Sigmoid colon (tissue), 7 donors: ENCODE measurements around the gene SLC48A1. TPM values are rescaled to one million over a fixed set of nuclear protein-coding genes. Genes with fewer than 3 reads are reported as not detected.

Experiments
- DNase-seq: peaks from one replicate; pipeline ENCODE4 v3.0.0-alpha.2; 2019
- H3K27ac ChIP-seq, 4 donors: fragments of 200-600 bp; sonication (generic); one replicate each; pipeline ENCODE4 v1.5.1; 2016 to 2019; ENCODE audit warnings: mild to moderate bottlenecking in 1 of 4
- H3K27me3 ChIP-seq, 3 donors: fragments of 200-600 bp; sonication (generic); one replicate each; pipeline ENCODE4 v1.5.1; 2019; ENCODE audit warnings: mild to moderate bottlenecking in 1 of 3
- H3K36me3 ChIP-seq, 4 donors: fragments of 200-600 bp; sonication (generic); one replicate each; pipeline ENCODE4 v1.5.1; 2016 to 2019
- H3K4me1 ChIP-seq, 4 donors: fragments of 200-600 bp; sonication (generic); one replicate each; pipeline ENCODE4 v1.5.1; 2017 to 2019
- H3K4me3 ChIP-seq, 4 donors: fragments of 200-600 bp; sonication (generic); one replicate each; pipeline ENCODE4 v1.5.1; 2017 to 2019; ENCODE audit warnings: mild to moderate bottlenecking in 2 of 4, moderate library complexity in 1 of 4
- H3K9me3 ChIP-seq, 4 donors: fragments of 200-600 bp in 3 of 4; sonication (generic) in 3 of 4; one replicate each; pipeline versions ENCODE4 v1.5.1 to v1.6.1; 2013 to 2019
- EP300 ChIP-seq, 4 donors: sonication (generic); formaldehyde crosslinking; IDR thresholded peaks; one replicate each; pipeline ENCODE4 v1.6.1; 2017; ENCODE audit warnings: antibody characterized with exemption in 4 of 4
- POLR2A ChIP-seq, 2 donors: fragments of 450-650 bp; IDR thresholded peaks; one replicate each; pipeline ENCODE4 v1.6.1; 2016; ENCODE audit warnings: antibody characterized with exemption in 2 of 2, mild to moderate bottlenecking in 2 of 2, moderate library complexity in 2 of 2
- POLR2AphosphoS5 ChIP-seq, 4 donors: sonication (generic); formaldehyde crosslinking; IDR thresholded peaks; one replicate each; pipeline ENCODE4 v1.6.1; 2017; ENCODE audit warnings: antibody characterized with exemption in 4 of 4
- WGBS, 2 donors: extraction: QIAGEN DNeasy Blood & Tissue Kit; methylation state at CpG; one replicate each; pipeline ENCODE4 v1.1.7; 2013; 5-methylcytosine and 5-hydroxymethylcytosine counted together
- intact Hi-C: fragments of 100-400 bp; cut with DNase I; formaldehyde crosslinking; loops from one replicate; pipeline ENCODE4 v1.15.1; 2023
- polyA plus RNA-seq, 3 donors: library from polyadenylated mRNA; stranded (reverse); fragments of 200-250 nt; gene quantifications; one replicate each; pipeline ENCODE4 v1.2.3, GENCODE V29; 2013
- total RNA-seq, 4 donors: library from RNA; depleted of rRNA; stranded (reverse); fragments of >200 nt; gene quantifications; one replicate each; pipeline ENCODE4 v1.1.0, GENCODE V29; 2016
- TF ChIP-seq, protein P1 (sequence below), 4 experiments: fragments of 450-650 bp in 3 of 4; fragments of 200-600 bp in 1 of 4; IDR thresholded peaks; one replicate each; pipeline ENCODE4 v1.5.1; 2016 to 2019; ENCODE audit warnings: antibody characterized with exemption in 4 of 4, mild to moderate bottlenecking in 3 of 4, moderate library complexity in 2 of 4
- donor health status: healthy with polysubstance abuse.
- donor health status: Bipolar disorder and iron deficiency.
- donor health status: healthy.

SLC48A1 gene
- total and polyA plus RNA-seq, 7 donors: 6.9 to 46.6 (median 30.3) TPM

GRCh38 chr12:47745485-47746041 lies 27.5 kb upstream of the SLC48A1 start:
- peaks cover 0 to 11% (median 5%) of the 10 kb centered on the region in 4 donors for H3K4me1 ChIP-seq
- no peak for DNase-seq
- no peaks in the 10 kb centered on the region for H3K36me3 ChIP-seq
- TF ChIP-seq EP300 (IDR thresholded peaks at IDR 0.05) (no peak), POLR2AphosphoS5 (IDR thresholded peaks at IDR 0.05) (no peak), POLR2A (IDR thresholded peaks at IDR 0.05) (no peak)
- H3K27me3 ChIP-seq: no peaks in the 10 kb centered on the region
- intact Hi-C loops: loop anchor here (2.0 kb wide), 1 partner anchor 93 kb away; no protein-coding TSS in a partner anchor
- H3K4me3 ChIP-seq: no peak overlapping the region
- WGBS, 2 donors: 90% methylated on average over 16 of the region's 16 CpGs
- no peaks in the 10 kb centered on the region for H3K9me3 ChIP-seq
- no peak overlapping the region for H3K27ac ChIP-seq

DNA sequence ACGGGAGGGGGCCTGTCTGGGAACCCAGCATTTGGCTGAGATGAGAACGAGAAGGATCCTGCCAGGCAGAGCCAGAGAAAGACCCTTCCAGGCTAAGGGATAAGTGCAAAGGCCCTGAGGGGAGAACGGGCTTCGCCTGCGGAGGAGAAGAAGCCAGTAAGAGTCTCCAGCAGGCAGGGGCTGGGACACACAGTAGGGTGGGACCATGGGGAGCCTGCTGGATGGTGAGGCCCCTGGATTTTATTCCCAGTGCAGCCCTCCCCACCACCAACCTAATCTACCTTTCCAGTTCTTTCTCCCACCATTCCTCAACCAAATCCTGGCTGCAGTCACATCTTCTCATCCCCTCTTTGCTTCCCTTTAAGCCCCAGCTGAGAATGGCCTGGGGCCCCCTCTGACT lies 27.0 kb upstream of the SLC48A1 start:
- no peaks in the 10 kb centered on the region for H3K36me3 ChIP-seq
- H3K4me3 ChIP-seq: no peak overlapping the region
- H3K9me3 ChIP-seq: no peaks in the 10 kb centered on the region
- H3K27me3 ChIP-seq: no peaks in the 10 kb centered on the region
- intact Hi-C loops: no loop called here
- H3K27ac ChIP-seq: no peak overlapping the region
- peaks cover 0 to 10% (median 4%) of the 10 kb centered on the region in 4 donors for H3K4me1 ChIP-seq
- no peak for DNase-seq
- WGBS, 2 donors: 89 to 92% methylated on average over 5 of the region's 5 CpGs
- no peak for TF ChIP-seq POLR2AphosphoS5 (IDR thresholded peaks at IDR 0.05)
- no peak for TF ChIP-seq POLR2A (IDR thresholded peaks at IDR 0.05)

DNA sequence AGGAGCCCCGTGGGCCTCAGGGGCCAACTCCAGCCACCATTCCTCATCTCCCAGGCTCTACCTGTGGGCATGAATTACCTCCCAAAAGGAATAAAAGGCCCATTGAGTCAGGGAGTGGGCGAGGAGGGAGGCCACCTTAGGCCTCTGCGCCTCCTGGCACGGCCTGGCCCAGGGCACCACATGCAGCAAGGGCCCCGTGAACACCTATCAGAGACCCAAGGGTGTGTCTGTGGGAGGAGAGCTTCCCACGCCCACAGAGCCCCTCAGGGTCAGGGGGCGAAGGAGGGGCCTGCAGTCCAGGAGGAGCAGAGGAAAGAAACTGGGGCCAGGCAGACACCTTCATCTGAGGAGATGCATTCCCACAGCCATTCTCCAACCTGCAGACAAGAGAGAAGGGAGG lies 26.5 kb upstream of the SLC48A1 start:
- H3K9me3 ChIP-seq: no peaks in the 10 kb centered on the region
- H3K4me3 ChIP-seq: no peak overlapping the region
- intact Hi-C loops: no loop called here
- no peaks in the 10 kb centered on the region for H3K36me3 ChIP-seq
- no peak overlapping the region for H3K27ac ChIP-seq
- TF ChIP-seq EP300 (IDR thresholded peaks at IDR 0.05) (no peak), POLR2AphosphoS5 (IDR thresholded peaks at IDR 0.05) (no peak), POLR2A (IDR thresholded peaks at IDR 0.05) (no peak)
- TF ChIP-seq, protein P1, sequence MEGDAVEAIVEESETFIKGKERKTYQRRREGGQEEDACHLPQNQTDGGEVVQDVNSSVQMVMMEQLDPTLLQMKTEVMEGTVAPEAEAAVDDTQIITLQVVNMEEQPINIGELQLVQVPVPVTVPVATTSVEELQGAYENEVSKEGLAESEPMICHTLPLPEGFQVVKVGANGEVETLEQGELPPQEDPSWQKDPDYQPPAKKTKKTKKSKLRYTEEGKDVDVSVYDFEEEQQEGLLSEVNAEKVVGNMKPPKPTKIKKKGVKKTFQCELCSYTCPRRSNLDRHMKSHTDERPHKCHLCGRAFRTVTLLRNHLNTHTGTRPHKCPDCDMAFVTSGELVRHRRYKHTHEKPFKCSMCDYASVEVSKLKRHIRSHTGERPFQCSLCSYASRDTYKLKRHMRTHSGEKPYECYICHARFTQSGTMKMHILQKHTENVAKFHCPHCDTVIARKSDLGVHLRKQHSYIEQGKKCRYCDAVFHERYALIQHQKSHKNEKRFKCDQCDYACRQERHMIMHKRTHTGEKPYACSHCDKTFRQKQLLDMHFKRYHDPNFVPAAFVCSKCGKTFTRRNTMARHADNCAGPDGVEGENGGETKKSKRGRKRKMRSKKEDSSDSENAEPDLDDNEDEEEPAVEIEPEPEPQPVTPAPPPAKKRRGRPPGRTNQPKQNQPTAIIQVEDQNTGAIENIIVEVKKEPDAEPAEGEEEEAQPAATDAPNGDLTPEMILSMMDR (IDR thresholded peaks at IDR 0.05): no peak
- 66 to 84% methylated on average over 7 of the region's 7 CpGs for WGBS, 2 donors
- H3K4me1 ChIP-seq: peaks cover 0 to 5% (median 2%) of the 10 kb centered on the region in 4 donors
- DNase-seq: no peak
- no peaks in the 10 kb centered on the region for H3K27me3 ChIP-seq

DNA sequence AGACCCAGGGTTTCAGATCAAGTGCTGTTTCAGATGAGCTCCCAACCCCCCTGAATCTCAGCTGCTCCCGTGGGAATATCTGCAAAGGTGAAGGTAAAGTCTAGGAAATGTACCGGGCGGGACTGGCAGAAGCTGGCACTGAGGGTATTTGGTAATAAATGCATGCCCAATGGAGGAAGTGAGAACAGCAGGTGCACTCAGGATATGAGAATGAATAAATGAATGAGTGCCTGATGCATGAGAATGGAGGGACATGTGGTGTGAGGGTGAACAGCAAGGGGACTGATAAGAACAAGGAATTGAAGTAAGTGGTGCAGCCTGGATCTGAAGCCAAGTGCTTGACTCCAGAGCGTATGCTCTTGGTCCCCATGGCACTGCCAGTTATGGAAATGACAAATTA lies 25.9 kb upstream of the SLC48A1 start:
- WGBS, 2 donors: 30 to 56% methylated on average over 4 of the region's 4 CpGs
- no peaks in the 10 kb centered on the region for H3K36me3 ChIP-seq
- intact Hi-C loops: no loop called here

GRCh38 chr12:47747596-47748506 lies 25.2 kb upstream of the SLC48A1 start:
- H3K36me3 ChIP-seq: no peaks in the 10 kb centered on the region
- intact Hi-C loops: no loop called here
- peaks cover 0 to 4% (median under 1%) of the 10 kb centered on the region in 4 donors for H3K4me1 ChIP-seq
- H3K9me3 ChIP-seq: no peaks in the 10 kb centered on the region
- no peak overlapping the region for H3K4me3 ChIP-seq
- WGBS, 2 donors: 93 to 96% methylated on average over 14 of the region's 14 CpGs
- H3K27me3 ChIP-seq: no peaks in the 10 kb centered on the region
- no peak overlapping the region for H3K27ac ChIP-seq
- no peak for DNase-seq
- TF ChIP-seq, protein P1 (IDR thresholded peaks at IDR 0.05): no peak
- TF ChIP-seq POLR2AphosphoS5 (IDR thresholded peaks at IDR 0.05) (no peak), POLR2A (IDR thresholded peaks at IDR 0.05) (no peak)

More for the DNA sequence above, 25.9 kb upstream of the SLC48A1 start:
- TF ChIP-seq POLR2A (IDR thresholded peaks at IDR 0.05) (no peak), EP300 (IDR thresholded peaks at IDR 0.05) (no peak), POLR2AphosphoS5 (IDR thresholded peaks at IDR 0.05) (no peak)
- TF ChIP-seq, protein P1 (IDR thresholded peaks at IDR 0.05): no peak
- DNase-seq: no peak
- Histone ChIP-seq H3K4me3 (no peak overlapping the region), H3K9me3 (no peaks in the 10 kb centered on the region), H3K27me3 (no peaks in the 10 kb centered on the region), H3K4me1 (no peaks in the 10 kb centered on the region), H3K27ac (no peak overlapping the region)
